GM12892 (cell line): ENCODE data around the gene ZDHHC14.

ENCODE experiments used
- DNase-seq: peaks from one replicate; pipeline ENCODE4 v3.0.0; 2011; ENCODE audit not compliant: insufficient read length
- FAIRE-seq: peaks from 2 replicates; lab custom pipeline; 2011; peaks lifted over from hg19 to GRCh38; lab: Jason Lieb, UNC
- POLR2A ChIP-seq: IDR thresholded peaks from 2 replicates; pipeline ENCODE4 v1.6.1; 2011; ENCODE audit warnings: low read depth, low read length, control low read depth
- POLR2AphosphoS5 ChIP-seq: IDR thresholded peaks from 2 replicates; pipeline ENCODE4 v1.6.1; 2011; ENCODE audit warnings: low read depth, low read length, control low read depth
- TAF1 ChIP-seq: IDR thresholded peaks from 2 replicates; pipeline ENCODE4 v1.6.1; 2011; ENCODE audit warnings: low read depth, mild to moderate bottlenecking, control low read depth, low read length, borderline replicate concordance

Gene ZDHHC14

DNA sequence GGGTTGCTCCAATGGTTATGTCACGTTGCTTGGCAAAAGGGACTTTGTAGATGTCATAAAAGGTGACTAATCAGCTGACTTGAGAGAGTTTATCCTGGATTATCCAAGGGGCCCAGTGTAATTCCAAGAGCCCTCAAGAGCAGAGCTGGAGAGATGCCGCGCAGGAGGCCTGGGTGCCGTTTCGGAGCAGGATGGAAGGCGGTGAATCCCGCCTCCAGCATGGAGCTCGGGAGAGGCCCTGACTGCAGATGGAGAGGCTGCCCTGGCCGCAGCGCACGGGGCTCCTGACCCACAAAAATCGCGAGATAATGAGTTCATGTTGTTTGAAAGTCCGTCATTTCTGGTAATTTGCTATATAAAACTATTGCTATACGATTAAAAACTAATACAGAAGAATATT, 219.8 kb downstream of the ZDHHC14 start:
- no peak for FAIRE-seq
- no peak for DNase-seq
- TF ChIP-seq POLR2AphosphoS5, result no peak
- TF ChIP-seq POLR2A, result no peak
- no peak for TF ChIP-seq TAF1

- TF ChIP-seq POLR2AphosphoS5, result no peak
- no peak for TF ChIP-seq POLR2A
- no peak for TF ChIP-seq TAF1
- no peak for FAIRE-seq
- DNase-seq, result no peak
These were observed 221.7 kb downstream of the ZDHHC14 start for GRCh38 chr6:157602521-157603295.

- no peak for TF ChIP-seq POLR2AphosphoS5
- no peak for TF ChIP-seq POLR2A
- no peak for TF ChIP-seq TAF1
- FAIRE-seq, result no peak
- DNase-seq, result no peak
These were observed 222.4 kb downstream of the ZDHHC14 start for GRCh38 chr6:157603314-157603940.

GRCh38 chr6:157603971-157604370, 223.0 kb downstream of the ZDHHC14 start:
- FAIRE-seq (no peak), DNase-seq (no peak)
- TF ChIP-seq TAF1 (no peak), POLR2A (no peak), POLR2AphosphoS5 (no peak)

DNA sequence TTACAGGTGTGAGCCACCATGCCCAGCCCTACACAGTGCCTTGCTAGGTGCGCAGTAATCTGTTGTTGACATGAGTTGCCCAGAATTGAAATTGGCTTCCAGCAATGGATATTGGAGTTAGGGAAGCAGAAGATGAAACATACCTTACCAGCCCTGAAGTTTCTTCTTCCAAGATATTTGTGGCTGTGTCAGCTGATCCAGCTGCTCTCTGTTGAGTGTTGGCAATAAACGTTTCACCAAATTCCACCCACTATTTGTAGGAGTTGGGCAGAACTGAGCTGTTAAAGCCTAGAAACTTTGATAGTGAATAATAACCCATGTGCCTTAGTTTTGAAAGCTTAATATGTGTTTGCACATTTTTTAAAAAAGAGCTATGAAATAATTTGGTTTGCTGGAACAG, 223.8 kb downstream of the ZDHHC14 start:
- DNase-seq (no peak), FAIRE-seq (no peak)
- TF ChIP-seq TAF1 (no peak), POLR2A (no peak), POLR2AphosphoS5 (no peak)

DNA sequence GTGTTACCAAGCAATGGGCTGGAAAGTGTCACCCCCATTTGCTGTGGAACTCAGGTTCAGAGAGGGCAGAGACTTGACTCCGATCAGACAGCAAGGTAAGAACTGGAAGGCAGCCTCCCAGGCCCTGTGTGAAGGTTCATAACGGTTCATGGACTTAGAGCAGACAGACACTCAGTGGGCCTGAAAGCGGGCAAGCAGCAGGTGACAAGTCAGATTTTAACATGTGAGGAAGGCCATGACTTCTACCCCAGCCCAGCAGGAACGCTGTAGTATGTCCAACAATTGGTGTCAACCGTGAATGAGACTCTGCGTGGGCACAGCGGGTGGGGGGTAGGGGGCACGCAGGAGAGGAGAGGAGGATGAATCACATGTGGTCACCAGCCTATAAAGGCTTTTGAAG, 224.5 kb downstream of the ZDHHC14 start:
- TF ChIP-seq POLR2AphosphoS5, result no peak
- TF ChIP-seq TAF1, result no peak
- TF ChIP-seq POLR2A, result no peak
- no peak for DNase-seq
- no peak for FAIRE-seq

DNA sequence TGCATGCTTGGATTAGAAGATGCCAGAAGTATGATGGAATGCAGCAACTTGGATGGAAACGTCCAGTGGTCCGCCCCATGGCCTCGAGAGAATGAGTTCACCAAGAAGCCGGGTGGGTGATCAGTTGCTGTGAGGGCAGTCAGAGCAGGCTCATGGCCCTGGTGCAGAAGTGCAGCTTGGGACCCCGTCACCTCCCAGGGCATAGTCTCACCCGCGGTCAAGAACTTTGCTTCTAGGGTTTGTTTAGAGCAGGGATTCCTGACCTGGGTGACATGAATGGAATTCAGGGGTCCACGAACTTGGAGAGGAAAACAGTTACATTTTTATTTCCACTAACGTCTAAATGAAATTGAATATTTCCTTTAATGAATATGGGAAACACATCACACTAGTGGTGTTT, 225.5 kb downstream of the ZDHHC14 start:
- no peak for FAIRE-seq

DNA sequence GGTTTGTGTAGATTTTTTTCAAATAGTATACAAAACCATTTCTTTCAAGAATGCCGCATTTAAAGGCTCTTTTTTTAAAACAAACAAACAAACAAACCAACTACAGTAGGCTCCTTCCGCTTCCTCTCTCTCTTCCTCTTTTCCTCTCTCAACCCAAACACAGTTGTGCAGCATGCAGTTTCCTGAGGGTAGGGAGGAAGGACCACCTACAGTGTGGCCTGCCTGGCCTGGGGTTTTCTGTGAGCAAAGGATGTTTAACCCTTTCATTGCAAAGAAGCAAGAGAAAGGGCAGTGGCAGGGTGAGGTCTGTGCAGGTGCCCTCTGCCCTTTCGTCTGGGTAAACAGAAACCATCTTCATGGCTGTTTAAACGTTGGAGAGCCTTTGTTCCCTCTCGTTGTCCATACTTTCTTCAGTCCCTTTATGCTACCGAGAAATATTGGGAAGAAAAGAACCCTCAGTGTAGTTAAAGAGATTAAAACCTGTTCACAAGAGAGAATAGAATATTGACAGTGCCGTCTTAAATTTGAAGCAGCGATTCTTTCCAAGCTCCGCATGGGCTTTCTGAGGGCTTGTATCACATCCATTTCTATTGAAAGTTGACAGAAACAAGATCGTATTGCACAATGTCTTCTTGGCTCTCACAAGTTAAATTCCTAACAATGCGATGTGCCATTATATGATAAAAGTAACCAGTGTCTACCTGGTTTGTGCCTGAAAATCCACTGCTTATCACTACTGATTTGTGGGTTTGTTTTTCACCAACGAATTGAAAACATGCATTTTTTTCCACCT, 226.5 kb downstream of the ZDHHC14 start:
- TF ChIP-seq POLR2AphosphoS5 (no peak), POLR2A (no peak), TAF1 (no peak)
- no peak for DNase-seq
- FAIRE-seq, result no peak

More for the DNA sequence above, 225.5 kb downstream of the ZDHHC14 start:
- DNase-seq, result no peak
- no peak for TF ChIP-seq POLR2A
- TF ChIP-seq TAF1, result no peak
- TF ChIP-seq POLR2AphosphoS5, result no peak

GRCh38 chr6:157608221-157609075, 227.5 kb downstream of the ZDHHC14 start:
- no peak for FAIRE-seq
- TF ChIP-seq POLR2A, result no peak
- TF ChIP-seq TAF1, result no peak
- no peak for TF ChIP-seq POLR2AphosphoS5
- DNase-seq, result no peak

DNA sequence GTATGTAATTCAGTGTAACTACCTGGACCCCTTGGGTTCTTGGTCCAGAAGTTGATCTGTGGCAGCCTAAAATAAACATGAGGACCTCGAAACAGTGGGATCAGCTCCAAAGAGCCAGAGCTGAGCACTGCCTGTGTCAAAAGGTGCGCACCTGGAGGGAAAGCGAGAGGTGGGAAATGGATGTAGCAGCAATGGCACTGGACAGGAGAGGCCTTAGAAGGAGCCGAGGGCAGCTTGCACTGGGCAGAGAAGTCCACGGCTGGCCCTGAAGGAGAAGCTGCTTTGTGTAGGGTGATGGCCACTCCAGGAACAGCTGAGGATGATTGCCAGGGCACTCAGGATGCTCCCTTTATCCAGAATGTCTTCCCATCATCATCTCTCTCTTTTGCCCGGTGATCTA, 228.1 kb downstream of the ZDHHC14 start:
- FAIRE-seq (no peak), DNase-seq (no peak)
- TF ChIP-seq POLR2A (no peak), TAF1 (no peak), POLR2AphosphoS5 (no peak)

GRCh38 chr6:157609556-157609955, 228.6 kb downstream of the ZDHHC14 start:
- DNase-seq (no peak), FAIRE-seq (no peak)
- TF ChIP-seq POLR2AphosphoS5, result no peak
- no peak for TF ChIP-seq TAF1
- TF ChIP-seq POLR2A, result no peak
